Right lobe of liver (tissue), 6 donors: Measurements from ENCODE around the gene TMC1. TPM values are rescaled to one million over a fixed set of nuclear protein-coding genes. Genes with fewer than 3 reads are reported as not detected.

Experiments
- ATAC-seq, 4 donors: fragments of 200-7000 bp; cut with Tn5 transposase; one replicate each; pipeline ENCODE4 v1.9.1; 2020; ENCODE audit warnings: mild to moderate bottlenecking in 4 of 4, moderate library complexity in 4 of 4
- DNase-seq, 3 donors: peaks; one replicate each; pipeline ENCODE4 v3.0.0-alpha.2; 2020
- H3K27ac ChIP-seq, 3 donors: fragments of 200-600 bp; one replicate each; pipeline ENCODE4 v1.8.0; 2022
- H3K27me3 ChIP-seq, 2 donors: fragments of 200-600 bp; one replicate each; pipeline ENCODE4 v1.8.0; 2022
- H3K36me3 ChIP-seq, 4 donors: fragments of 200-600 bp; sonication (generic) in 1 of 4; one replicate each; pipeline versions ENCODE4 v1.5.1 to v1.8.0; 2017 to 2022; ENCODE audit warnings: control low read depth in 1 of 4
- H3K4me1 ChIP-seq, 4 donors: fragments of 200-600 bp; sonication (generic) in 1 of 4; one replicate each; pipeline versions ENCODE4 v1.5.1 to v1.8.0; 2017 to 2022; ENCODE audit warnings: control low read depth in 1 of 4
- H3K4me3 ChIP-seq, 3 donors: fragments of 200-600 bp; one replicate each; pipeline ENCODE4 v1.8.0; 2022
- H3K9me3 ChIP-seq, 4 donors: fragments of 200-600 bp; sonication (generic) in 1 of 4; one replicate each; pipeline versions ENCODE4 v1.5.1 to v1.8.0; 2017 to 2022; ENCODE audit warnings: control low read depth in 1 of 4
- CTCF ChIP-seq, 4 donors: fragments of 200-600 bp in 3 of 4; fragments of 450-650 bp in 1 of 4; IDR thresholded peaks; one replicate each; pipeline versions ENCODE4 v1.5.1 to v1.8.0; 2016 to 2022; ENCODE audit warnings: antibody characterized with exemption in 4 of 4, mild to moderate bottlenecking in 2 of 4
- POLR2A ChIP-seq: fragments of 450-650 bp; IDR thresholded peaks from one replicate; pipeline ENCODE4 v1.6.1; 2017; ENCODE audit warnings: antibody characterized with exemption, mild to moderate bottlenecking
- WGBS: methylation state at CpG from one replicate; pipeline ENCODE4 v1.1.6; 2018; ENCODE audit warnings: low coverage, low lambda C conversion rate; ENCODE audit not compliant: insufficient coverage; ENCODE audit errors: missing lambda C conversion rate; 5-methylcytosine and 5-hydroxymethylcytosine counted together
- intact Hi-C, 2 donors: fragments of 100-400 bp; cut with DNase I; formaldehyde crosslinking; loops; one replicate each; pipeline versions ENCODE4 v1.11.2 to v1.14.1; 2022
- total RNA-seq, 6 experiments: library from RNA; depleted of rRNA in 2 of 6; stranded (reverse); fragments of >200 nt in 2 of 6; fragmentation: NEBNext Ultra II Directional in 3 of 6; extraction: Animal tissue kit (Norgen Biotek cat#: 25700) in 3 of 6; gene quantifications; one replicate each; pipeline versions ENCODE4 v1.1.0 to v1.2.4, GENCODE V29; 2016 to 2023
- donor health status: DM: no; HTN: yes; CAD: no.
- donor health status: DM: no; HTN: no; CAD: no.
- donor health status: DM: no; HTN: no; CAD: no.
- donor health status: DM: no; HTN: yes; CAD: no.
- donor health status: DM: no; HTN: yes; CAD: no.

The TMC1 gene
- total RNA-seq, 6 experiments from 2014 or later: 0.06 to 0.42 TPM; not detected in 4

GRCh38 chr9:72779614-72780013, 258.2 kb downstream of the TMC1 start:
- Histone ChIP-seq H3K36me3 (no peaks in the 10 kb centered on the region), H3K27me3 (no peaks in the 10 kb centered on the region), H3K4me3 (no peak overlapping the region), H3K9me3 (no peaks in the 10 kb centered on the region), H3K4me1 (no peaks in the 10 kb centered on the region), H3K27ac (no peak overlapping the region)
- TF ChIP-seq POLR2A (no peak), CTCF (IDR thresholded peaks at IDR 0.05) (no peak)
- intact Hi-C loops: no loop called here
- ATAC-seq (no peak), DNase-seq (no peak)

- ATAC-seq (no peak), DNase-seq (no peak)
- no peak overlapping the region for H3K27ac ChIP-seq
- no peaks in the 10 kb centered on the region for H3K36me3 ChIP-seq
- intact Hi-C loops: no loop called here
- no peaks in the 10 kb centered on the region for H3K27me3 ChIP-seq
- no peak for TF ChIP-seq POLR2A
- TF ChIP-seq CTCF (IDR thresholded peaks at IDR 0.05): no peak
- H3K9me3 ChIP-seq: no peaks in the 10 kb centered on the region
- no peak overlapping the region for H3K4me3 ChIP-seq
- H3K4me1 ChIP-seq: no peaks in the 10 kb centered on the region
Measured at GRCh38 chr9:72786948-72787347, 265.5 kb downstream of the TMC1 start.

GRCh38 chr9:72788966-72789735, 267.7 kb downstream of the TMC1 start:
- no peak for DNase-seq
- TF ChIP-seq CTCF (IDR thresholded peaks at IDR 0.05) (no peak), POLR2A (no peak)
- Histone ChIP-seq H3K36me3 (no peaks in the 10 kb centered on the region), H3K27ac (no peak overlapping the region), H3K9me3 (no peaks in the 10 kb centered on the region), H3K27me3 (no peaks in the 10 kb centered on the region), H3K4me1 (no peaks in the 10 kb centered on the region), H3K4me3 (no peak overlapping the region)
- no peak for ATAC-seq
- 30% methylated on average over 5 of the region's 5 CpGs for WGBS
- intact Hi-C loops: no loop called here

GRCh38 chr9:72789885-72790284, 268.5 kb downstream of the TMC1 start:
- H3K9me3 ChIP-seq: no peaks in the 10 kb centered on the region
- WGBS: 56% methylated on average over 3 of the region's 3 CpGs
- no peak for ATAC-seq
- DNase-seq: no peak
- no peaks in the 10 kb centered on the region for H3K36me3 ChIP-seq
- intact Hi-C loops: no loop called here
- no peaks in the 10 kb centered on the region for H3K4me1 ChIP-seq
- no peaks in the 10 kb centered on the region for H3K27me3 ChIP-seq
- no peak overlapping the region for H3K4me3 ChIP-seq
- H3K27ac ChIP-seq: no peak overlapping the region
- no peak for TF ChIP-seq POLR2A
- no peak for TF ChIP-seq CTCF (IDR thresholded peaks at IDR 0.05)

- H3K27ac ChIP-seq: no peak overlapping the region
- 58% methylated on average over 4 of the region's 4 CpGs for WGBS
- H3K4me3 ChIP-seq: no peak overlapping the region
- no peaks in the 10 kb centered on the region for H3K36me3 ChIP-seq
- no peaks in the 10 kb centered on the region for H3K4me1 ChIP-seq
- intact Hi-C loops: no loop called here
- no peak for TF ChIP-seq POLR2A
- no peak for TF ChIP-seq CTCF (IDR thresholded peaks at IDR 0.05)
- no peaks in the 10 kb centered on the region for H3K9me3 ChIP-seq
- no peaks in the 10 kb centered on the region for H3K27me3 ChIP-seq
- DNase-seq (no peak), ATAC-seq (no peak)
Measured at GRCh38 chr9:72790989-72791388, 269.6 kb downstream of the TMC1 start.
